Stimulated activated memory B cell treated with anti-CD40 and anti-IgM and Interleukin-4, amounts not matched to agents 10 μg/mL and 1 μg/mL and 100 μg/mL, for 72 hours (primary cell): ENCODE results near the gene TMEM135.
"Not testable (repeated sequence)": the region's sequence is repeated elsewhere in the genome, so short reads cannot be mapped to it uniquely, and the experiment has no call there.

ENCODE experiments used
- ATAC-seq: fragments of 150-1000 bp; cut with Tn5 transposase; 2 replicates; pipeline ENCODE4 v1.10.0; 2021
- H3K27ac Mint-ChIP-seq: one replicate; pipeline ENCODE4 v1.8.0; 2022; ENCODE audit warnings: mild to moderate bottlenecking, mixed read lengths
- H3K27me3 Mint-ChIP-seq: one replicate; pipeline ENCODE4 v1.8.0; 2022; ENCODE audit warnings: mixed read lengths
- H3K36me3 Mint-ChIP-seq: one replicate; pipeline ENCODE4 v1.8.0; 2022; ENCODE audit warnings: mixed read lengths
- H3K4me1 Mint-ChIP-seq: one replicate; pipeline ENCODE4 v1.8.0; 2022; ENCODE audit warnings: mixed read lengths
- H3K4me3 Mint-ChIP-seq: one replicate; pipeline ENCODE4 v1.8.0; 2022; ENCODE audit warnings: mild to moderate bottlenecking, moderate library complexity, mixed read lengths
- H3K9me3 Mint-ChIP-seq: one replicate; pipeline ENCODE4 v1.8.0; 2022; ENCODE audit warnings: mixed read lengths

TMEM135 gene

DNA sequence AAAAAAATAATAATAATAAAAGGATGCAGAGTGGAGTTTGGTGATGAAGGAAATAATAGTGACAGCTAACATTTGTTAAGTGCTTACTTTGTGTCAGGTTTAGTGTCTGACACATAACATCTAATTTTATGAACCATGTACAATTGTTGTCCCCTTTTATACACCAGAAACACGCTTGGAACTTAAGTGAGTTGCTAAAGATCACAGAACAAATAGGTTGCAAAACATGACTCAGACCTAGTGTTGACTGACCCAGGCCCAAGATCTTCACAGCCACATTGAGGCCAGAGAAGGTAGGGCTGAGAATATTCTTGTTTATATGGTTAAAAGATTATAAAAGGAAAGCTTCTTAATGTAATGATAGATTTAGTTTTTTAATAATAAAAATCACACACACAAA is 25.6 kb upstream of the TMEM135 start:
- no peaks in the 10 kb centered on the region for H3K4me1 Mint-ChIP-seq
- peaks cover 3% of the 10 kb centered on the region for H3K9me3 Mint-ChIP-seq
- peaks cover 8% of the 10 kb centered on the region for H3K27me3 Mint-ChIP-seq
- no peak overlapping the region for H3K4me3 Mint-ChIP-seq
- H3K36me3 Mint-ChIP-seq = no peaks in the 10 kb centered on the region
- ATAC-seq = no peak
- no peak overlapping the region for H3K27ac Mint-ChIP-seq

DNA sequence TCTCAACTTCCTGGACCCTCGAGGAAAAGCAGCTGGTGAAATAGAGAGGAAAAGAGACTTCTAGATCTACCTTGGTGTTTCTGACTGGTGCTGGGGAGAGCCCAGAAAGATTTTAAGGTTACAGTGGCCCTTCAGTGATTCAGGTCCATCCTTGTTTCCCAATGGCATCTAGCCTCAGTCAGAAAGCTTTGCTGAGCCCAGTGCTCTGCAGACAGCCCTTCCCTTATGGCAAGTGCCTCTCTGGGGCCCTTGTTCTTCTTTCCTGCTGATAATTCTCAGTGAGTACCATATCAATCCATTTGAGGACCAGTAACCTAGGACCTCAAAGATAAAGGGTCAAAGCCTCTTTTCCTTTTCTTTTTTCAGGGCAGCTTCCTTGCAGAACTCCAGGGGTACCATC is 25.1 kb upstream of the TMEM135 start:
- no peak for ATAC-seq
- Mint-ChIP-seq H3K9me3 (peaks cover 3% of the 10 kb centered on the region), H3K4me3 (no peak overlapping the region), H3K4me1 (no peaks in the 10 kb centered on the region), H3K36me3 (no peaks in the 10 kb centered on the region), H3K27me3 (peaks cover 2% of the 10 kb centered on the region), H3K27ac (no peak overlapping the region)

DNA sequence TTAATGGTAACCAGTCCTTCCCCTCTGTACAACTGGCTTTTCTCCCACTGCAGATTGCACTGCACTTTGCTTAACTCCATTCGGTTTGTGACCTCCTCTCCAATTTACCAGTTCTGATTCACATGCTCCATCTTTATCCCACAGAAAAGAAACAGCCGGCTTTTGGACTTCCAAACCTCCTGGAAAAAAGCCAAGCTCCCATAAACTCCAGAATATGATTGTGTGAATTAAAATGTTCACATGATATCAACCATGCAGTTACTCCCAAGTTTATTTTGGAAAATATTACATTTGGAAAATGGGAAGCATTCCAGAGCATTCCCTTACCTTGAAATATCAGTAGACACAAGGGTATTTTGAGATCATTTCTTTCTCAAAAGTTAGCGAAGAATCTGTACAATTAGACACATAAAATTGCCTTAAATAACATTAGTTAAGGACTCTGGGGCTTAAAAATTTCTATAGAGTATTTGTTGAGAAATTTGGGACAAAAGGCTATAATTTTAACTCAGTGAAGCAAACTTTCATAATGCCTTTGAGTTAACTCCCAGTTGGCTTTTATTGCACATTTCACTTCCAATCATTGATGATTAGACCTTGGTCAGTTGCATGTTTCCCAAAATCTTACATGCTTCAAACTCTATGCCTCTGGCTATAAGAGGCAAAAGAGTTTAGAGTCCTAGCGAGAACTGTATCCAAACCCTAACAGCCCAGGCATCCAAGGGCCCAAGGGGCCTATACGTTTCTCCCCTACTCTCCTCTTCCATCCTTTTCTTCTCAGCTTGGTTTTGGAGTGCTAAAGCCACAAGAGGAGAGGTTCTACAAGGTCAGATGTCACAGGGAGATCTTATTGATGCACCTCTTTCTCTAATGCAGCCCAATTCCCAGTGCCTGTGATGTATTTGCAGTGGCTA is 23.6 kb upstream of the TMEM135 start:
- Mint-ChIP-seq H3K36me3 (no peaks in the 10 kb centered on the region), H3K27ac (no peak overlapping the region), H3K4me1 (no peaks in the 10 kb centered on the region), H3K9me3 (no peaks in the 10 kb centered on the region), H3K27me3 (no peaks in the 10 kb centered on the region), H3K4me3 (no peak overlapping the region)
- ATAC-seq = no peak

DNA sequence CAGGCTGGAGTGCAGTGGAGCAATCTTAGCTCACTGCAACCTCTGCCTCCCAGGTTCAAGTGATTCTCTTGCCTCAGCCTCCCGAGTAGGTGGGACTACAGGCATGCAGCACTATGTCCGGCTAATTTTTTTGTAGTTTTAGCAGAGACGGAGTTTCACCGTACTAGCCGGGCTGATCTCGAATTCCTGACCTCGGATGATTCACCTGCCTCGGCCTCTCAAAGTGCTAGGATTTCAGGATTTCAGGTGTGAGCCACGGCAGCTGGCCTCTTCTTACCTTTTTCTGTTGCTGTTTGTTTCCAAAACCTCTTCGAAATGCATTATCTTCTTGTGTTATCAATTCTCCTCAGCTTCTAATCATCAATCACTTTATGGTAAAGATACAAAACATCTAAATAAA is 22.1 kb upstream of the TMEM135 start:
- Mint-ChIP-seq H3K36me3 (no peaks in the 10 kb centered on the region), H3K9me3 (no peaks in the 10 kb centered on the region), H3K4me3 (no peak overlapping the region), H3K27me3 (no peaks in the 10 kb centered on the region), H3K4me1 (no peaks in the 10 kb centered on the region), H3K27ac (no peak overlapping the region)
- ATAC-seq = no peak

DNA sequence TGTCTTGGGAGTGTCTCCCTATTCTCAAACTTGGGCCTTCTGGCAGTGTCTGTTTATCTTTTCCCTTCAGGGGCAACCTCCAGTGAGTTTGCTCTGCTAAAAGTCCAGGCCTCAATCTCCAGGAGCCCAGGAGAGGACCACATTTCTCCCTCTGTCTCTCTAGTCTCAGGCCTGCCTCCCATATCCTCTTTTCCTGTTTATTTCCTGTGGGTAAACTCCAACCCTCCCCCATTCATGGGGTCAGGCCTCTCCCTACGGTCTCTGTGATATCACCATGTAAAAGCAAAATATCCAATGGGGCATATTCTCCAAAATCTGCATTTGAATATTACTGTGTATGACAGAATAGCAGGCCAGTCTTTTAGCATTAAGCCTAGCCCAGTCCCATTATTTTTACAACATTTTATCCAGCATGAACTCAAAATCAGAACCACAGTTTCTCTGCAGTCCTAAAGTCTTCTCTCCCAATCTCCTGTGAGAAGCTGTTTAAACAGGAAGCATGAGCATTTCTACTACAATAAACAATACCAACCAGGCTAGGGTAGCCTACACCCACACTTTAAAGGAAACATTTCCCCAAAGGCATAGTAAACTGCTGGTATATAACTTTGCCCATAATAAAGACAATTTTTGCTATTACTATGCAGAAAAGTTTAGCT is 18.0 kb upstream of the TMEM135 start:
- Mint-ChIP-seq H3K4me1 (no peaks in the 10 kb centered on the region), H3K36me3 (no peaks in the 10 kb centered on the region), H3K27ac (no peak overlapping the region), H3K4me3 (no peak overlapping the region), H3K27me3 (no peaks in the 10 kb centered on the region), H3K9me3 (no peaks in the 10 kb centered on the region)
- no peak for ATAC-seq

DNA sequence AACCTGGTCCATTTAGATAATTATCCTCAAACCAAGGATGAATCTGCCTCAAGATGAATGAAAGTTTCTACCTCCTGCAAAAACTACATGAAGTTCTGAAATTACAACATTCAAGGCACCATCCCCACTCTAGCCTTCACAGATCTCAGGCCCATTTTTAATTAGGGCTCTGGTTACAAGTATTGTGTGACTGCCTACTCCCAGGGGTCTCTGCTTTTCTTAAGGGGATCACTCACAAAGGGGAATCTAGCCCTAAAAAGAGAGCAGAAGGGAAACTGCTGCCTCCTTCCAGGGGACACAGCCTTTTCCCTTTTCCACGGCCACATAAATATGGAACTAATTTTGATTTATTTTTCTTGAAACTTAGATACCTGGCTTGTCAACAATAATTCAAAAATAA is 17.4 kb upstream of the TMEM135 start:
- no peaks in the 10 kb centered on the region for H3K9me3 Mint-ChIP-seq
- H3K4me1 Mint-ChIP-seq = no peaks in the 10 kb centered on the region
- no peak overlapping the region for H3K4me3 Mint-ChIP-seq
- no peak overlapping the region for H3K27ac Mint-ChIP-seq
- ATAC-seq = no peak
- no peaks in the 10 kb centered on the region for H3K27me3 Mint-ChIP-seq
- H3K36me3 Mint-ChIP-seq = no peaks in the 10 kb centered on the region

DNA sequence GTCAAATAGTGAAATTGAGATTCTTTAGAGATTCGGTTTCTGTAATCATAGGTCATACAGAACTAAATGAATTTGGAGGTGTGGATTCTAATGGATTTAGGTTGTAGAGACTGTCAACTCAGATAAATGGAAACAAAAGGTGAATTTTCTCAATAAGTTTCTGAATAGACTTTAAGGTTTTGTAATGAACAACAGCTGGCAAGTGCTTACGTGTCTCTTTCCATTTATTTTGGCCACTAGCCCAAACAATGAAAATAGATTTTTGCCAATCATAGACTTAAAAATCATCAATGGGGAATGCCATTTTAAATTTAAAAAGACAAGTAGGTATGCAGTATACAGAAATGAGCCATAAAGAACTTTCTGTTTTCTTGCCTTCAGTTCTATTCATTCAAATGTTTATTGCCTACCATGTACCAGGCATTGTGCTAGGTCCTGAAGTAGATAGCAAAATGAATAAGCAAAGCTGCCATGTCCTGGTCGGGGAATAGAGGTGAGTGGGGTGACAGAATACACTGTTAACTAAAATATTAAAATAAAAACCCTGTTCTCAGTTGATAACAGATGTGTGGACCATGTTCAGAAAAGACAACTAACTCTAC is 16.9 kb upstream of the TMEM135 start:
- Mint-ChIP-seq H3K4me3 (no peak overlapping the region), H3K4me1 (no peaks in the 10 kb centered on the region), H3K36me3 (no peaks in the 10 kb centered on the region), H3K27ac (no peak overlapping the region), H3K9me3 (no peaks in the 10 kb centered on the region), H3K27me3 (no peaks in the 10 kb centered on the region)
- ATAC-seq = no peak

DNA sequence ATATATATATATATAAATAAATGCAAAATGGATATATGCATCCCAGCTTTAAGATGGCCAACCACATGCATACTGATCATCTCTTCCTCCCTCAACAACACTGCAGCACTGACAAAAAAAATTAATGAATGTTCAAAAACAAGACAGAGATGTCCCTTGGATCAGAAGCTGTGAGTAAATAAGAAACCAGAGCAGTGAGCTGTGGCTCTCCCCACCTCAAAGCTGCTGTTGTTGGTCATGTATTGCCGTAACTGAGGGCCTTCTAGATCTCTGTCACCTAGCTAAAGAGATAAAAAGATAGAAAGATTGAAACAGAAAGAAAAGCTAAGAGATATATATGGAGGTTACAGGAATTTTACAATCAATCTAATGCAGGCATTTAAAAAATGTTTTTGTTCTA is 15.5 kb upstream of the TMEM135 start:
- Mint-ChIP-seq H3K36me3 (peaks cover 5% of the 10 kb centered on the region), H3K27ac (no peak overlapping the region), H3K4me1 (no peaks in the 10 kb centered on the region), H3K9me3 (peaks cover 3% of the 10 kb centered on the region), H3K4me3 (no peak overlapping the region), H3K27me3 (no peaks in the 10 kb centered on the region)
- no peak for ATAC-seq

DNA sequence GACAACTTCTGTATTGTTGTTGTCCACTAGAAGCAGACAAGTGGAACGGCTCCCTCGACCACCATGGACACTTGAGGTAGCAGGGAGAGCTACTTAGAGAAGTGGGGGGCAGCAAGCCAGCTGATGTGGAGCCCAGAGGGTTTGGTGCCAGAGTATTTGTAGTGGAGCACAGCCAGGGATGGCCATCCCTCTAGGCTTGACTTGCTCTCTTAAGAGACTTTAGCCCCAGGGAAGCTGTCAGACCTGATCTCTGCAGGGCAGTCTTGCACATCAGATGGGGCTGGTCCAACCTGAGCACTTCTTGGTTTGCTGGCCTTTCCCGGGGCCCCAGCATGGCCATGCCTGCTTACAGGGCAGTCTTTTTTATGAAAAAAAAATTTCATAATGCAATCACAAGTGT is 15.0 kb upstream of the TMEM135 start:
- H3K27me3 Mint-ChIP-seq = no peaks in the 10 kb centered on the region
- no peak for ATAC-seq
- no peak overlapping the region for H3K4me3 Mint-ChIP-seq
- H3K27ac Mint-ChIP-seq = no peak overlapping the region
- no peaks in the 10 kb centered on the region for H3K4me1 Mint-ChIP-seq
- peaks cover 3% of the 10 kb centered on the region for H3K9me3 Mint-ChIP-seq
- peaks cover 5% of the 10 kb centered on the region for H3K36me3 Mint-ChIP-seq

DNA sequence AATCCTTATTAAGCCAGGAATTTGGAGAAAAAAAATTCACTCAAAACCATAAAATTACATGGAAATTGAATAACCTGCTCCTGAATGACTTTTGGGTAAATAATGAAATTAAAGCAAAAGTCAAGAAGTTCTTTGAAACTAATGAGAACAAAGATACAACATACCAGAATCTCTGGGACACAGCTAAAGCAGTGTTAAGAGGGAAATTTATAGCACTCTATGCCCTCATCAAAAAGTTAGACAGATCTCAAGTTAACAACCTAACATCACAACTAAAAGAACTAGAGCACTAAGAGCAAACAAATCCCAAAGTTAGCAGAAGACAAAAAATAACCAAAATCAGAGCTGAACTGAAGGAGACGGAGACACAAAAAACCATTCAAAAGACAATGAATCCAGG is 11.3 kb upstream of the TMEM135 start:
- H3K9me3 Mint-ChIP-seq, H3K27me3 Mint-ChIP-seq: not testable (repeated sequence)

DNA sequence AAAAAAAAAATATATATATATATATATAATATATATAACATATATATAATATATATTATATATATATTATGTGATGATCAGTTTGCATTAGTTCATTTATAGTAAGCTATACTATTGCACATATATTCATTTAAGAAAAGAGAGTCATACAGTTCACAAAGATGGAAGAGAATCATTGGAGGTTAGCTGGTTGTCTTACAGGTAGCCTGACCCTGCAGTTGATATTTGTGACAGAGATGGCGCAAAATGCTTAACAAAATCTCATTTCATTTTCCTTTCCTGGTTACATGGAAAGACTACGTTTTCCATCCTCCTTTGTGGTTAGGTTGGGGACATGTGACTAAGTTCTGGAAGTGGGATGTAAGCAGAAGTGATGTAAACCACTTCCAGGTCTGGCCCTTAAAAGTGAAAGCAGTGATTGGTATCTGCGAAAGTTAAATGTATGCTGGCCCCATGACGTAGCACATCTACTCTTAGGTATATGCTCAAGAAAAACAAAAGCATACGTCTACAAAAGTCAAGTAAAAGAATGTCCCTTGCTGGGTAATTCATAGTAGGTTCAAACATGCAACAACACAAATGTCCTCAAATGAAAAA is 7.2 kb upstream of the TMEM135 start:
- H3K27me3 Mint-ChIP-seq = no peaks in the 10 kb centered on the region
- H3K27ac Mint-ChIP-seq = no peak overlapping the region
- H3K36me3 Mint-ChIP-seq = peaks cover 5% of the 10 kb centered on the region
- ATAC-seq = no peak
- H3K4me1 Mint-ChIP-seq = peaks cover 7% of the 10 kb centered on the region
- H3K9me3 Mint-ChIP-seq = peaks cover 3% of the 10 kb centered on the region
- no peak overlapping the region for H3K4me3 Mint-ChIP-seq

More for the DNA sequence above, 11.3 kb upstream of the TMEM135 start:
- not testable (repeated sequence) for H3K27ac Mint-ChIP-seq, H3K4me1 Mint-ChIP-seq, H3K36me3 Mint-ChIP-seq, H3K4me3 Mint-ChIP-seq, ATAC-seq

DNA sequence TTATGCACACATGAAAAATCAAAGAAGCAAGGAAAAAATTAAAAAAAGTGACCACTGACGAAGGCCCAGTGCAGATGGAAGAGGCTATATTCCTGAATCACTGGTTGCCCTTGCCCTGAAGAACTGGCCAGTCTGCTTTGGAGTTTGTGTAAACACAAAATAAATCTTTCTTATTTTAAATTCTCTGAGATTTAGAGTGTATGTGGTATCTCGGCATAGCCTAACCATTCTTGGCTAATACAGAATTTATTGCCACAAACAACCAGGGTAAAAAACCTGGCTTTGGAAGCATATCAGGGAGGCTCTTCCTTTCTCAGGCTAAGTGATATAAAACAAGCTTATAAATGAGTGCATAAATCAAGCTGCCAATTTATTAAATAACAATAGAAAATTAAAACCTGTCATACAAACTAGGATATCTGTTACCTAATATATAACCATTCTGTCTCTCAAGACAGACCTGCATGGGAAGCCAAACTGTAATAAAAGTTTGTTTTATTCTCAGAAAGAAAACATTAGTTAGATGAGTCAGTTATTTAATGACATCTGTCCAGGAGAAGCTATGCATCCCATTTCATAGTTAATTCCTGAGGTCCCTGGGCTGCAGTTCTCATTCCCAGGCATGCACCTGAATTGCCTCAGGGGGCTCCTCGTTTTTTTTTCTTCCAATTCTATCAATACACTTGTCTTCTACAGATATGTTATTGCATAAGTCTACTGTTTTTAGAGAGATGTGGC is 6.1 kb upstream of the TMEM135 start:
- no peak overlapping the region for H3K27ac Mint-ChIP-seq
- H3K4me1 Mint-ChIP-seq = peaks cover 10% of the 10 kb centered on the region
- H3K27me3 Mint-ChIP-seq = no peaks in the 10 kb centered on the region
- ATAC-seq = no peak
- peaks cover 1% of the 10 kb centered on the region for H3K36me3 Mint-ChIP-seq
- no peak overlapping the region for H3K4me3 Mint-ChIP-seq
- H3K9me3 Mint-ChIP-seq = peaks cover under 1% of the 10 kb centered on the region

DNA sequence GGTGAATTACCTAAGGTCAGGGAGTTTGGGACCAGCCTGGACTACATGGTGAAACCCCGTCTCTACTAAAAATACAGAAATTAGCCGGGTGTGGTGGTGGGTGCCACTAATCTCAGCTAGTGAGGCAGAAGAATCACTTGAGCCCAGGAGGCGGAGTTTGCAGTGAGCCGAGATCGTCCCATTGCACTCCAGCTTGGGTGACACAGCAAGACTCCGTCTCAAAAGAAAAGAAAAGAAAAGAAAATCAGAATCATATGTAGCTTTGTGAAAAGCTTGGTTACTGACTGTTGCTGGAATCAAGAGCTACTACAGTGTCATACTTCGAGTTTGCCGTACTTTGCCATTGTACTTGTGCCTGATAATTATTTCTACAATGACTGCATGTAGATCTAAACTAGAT is 4.2 kb upstream of the TMEM135 start:
- Mint-ChIP-seq H3K36me3 (no peaks in the 10 kb centered on the region), H3K4me1 (peaks cover 19% of the 10 kb centered on the region), H3K9me3 (no peaks in the 10 kb centered on the region), H3K4me3 (no peak overlapping the region), H3K27me3 (no peaks in the 10 kb centered on the region), H3K27ac (no peak overlapping the region)
- no peak for ATAC-seq

DNA sequence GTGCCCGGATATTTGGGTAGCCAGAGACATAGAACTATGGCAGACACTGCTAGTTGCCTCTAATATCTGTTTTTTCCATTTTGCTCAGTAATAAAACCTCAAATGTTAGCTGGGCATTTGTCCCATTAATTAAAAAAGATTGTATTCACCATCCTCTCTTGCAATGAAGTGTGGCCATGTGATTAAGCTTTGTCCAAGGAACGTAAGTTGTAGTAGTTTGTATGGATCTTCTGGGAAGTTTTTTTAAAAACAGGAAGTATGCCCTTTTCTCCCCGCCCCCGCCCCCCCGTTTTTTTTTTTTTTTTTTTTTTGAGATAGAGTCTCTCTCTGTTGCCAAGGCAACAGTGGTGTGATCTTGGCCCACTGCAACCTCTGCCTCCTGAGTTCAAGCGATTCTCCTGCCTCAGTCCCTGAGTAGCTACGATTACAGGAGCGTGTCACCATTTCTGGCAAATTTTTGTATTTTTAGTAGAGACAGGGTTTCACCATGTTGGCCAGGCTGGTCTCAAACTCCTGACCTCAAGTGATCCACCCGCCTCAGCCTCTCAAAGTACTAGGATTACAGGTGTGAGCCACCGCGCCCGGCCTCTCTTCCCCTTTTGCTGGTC is 1.7 kb upstream of the TMEM135 start:
- H3K27ac Mint-ChIP-seq = peak overlapping the region; percentile 82
- no peaks in the 10 kb centered on the region for H3K27me3 Mint-ChIP-seq
- H3K36me3 Mint-ChIP-seq = peaks cover 6% of the 10 kb centered on the region
- no peak for ATAC-seq
- no peak overlapping the region for H3K4me3 Mint-ChIP-seq
- no peaks in the 10 kb centered on the region for H3K9me3 Mint-ChIP-seq
- peaks cover 38% of the 10 kb centered on the region for H3K4me1 Mint-ChIP-seq
